HG03280 (cell line): ENCODE measurements around the gene OLFML1.

Experiments used
- ATAC-seq: cut with Tn5 transposase; IDR thresholded peaks from one replicate; pipeline ENCODE4 v1.9.1; 2021; ENCODE audit warnings: mild to moderate bottlenecking, moderate library complexity; ENCODE audit not compliant: unreplicated experiment

OLFML1 gene

DNA sequence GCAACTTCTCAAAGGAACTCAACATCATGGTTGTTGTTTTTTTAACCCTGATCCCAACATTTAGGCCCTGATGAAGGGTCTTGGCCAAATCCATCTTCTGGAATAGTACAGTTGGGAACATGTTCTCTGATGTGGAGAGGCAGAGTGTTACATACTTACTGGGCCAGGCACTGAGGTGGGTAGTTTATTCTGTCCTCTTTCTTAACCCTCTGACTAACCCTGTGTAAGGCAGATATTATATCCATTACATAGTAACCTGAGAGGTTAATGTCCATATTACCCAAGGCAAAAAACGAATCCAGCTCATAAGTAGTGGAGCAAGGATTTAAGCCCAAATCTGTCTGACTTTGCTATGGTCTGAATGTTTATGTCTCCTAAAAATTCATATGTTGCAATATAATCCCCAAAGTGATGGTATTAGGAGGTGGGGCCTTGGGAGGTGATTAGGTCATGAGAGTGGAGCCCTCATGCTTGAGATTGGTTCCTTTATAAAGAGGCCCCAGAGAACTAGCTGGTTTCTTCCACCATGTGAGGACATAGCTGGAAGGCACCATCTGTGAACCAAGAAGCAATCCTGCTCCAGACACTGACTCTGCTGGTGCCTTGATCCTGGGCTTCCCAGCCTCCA, 44.8 kb downstream of the OLFML1 start:
- ATAC-seq, result no peak

DNA sequence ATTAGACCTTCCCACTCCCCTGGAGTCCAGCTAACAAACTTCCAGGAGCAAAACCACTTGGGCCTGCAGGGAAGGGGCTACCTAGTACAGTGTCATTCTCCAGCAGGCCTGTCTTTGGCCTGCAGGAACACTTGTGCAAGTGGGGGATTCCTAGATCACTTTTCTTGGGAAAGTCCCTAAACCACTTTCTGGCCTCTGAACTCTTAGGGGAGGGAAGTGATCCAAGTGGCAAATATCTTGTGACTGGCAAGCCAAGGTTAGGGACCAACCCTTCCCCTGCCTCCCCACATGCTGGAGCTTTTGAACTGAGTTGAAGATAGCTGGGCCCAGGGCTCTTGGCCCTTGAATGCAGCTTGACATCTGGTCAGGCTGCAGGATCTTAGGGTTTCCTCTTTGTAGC, 45.7 kb downstream of the OLFML1 start:
- ATAC-seq, result no peak

DNA sequence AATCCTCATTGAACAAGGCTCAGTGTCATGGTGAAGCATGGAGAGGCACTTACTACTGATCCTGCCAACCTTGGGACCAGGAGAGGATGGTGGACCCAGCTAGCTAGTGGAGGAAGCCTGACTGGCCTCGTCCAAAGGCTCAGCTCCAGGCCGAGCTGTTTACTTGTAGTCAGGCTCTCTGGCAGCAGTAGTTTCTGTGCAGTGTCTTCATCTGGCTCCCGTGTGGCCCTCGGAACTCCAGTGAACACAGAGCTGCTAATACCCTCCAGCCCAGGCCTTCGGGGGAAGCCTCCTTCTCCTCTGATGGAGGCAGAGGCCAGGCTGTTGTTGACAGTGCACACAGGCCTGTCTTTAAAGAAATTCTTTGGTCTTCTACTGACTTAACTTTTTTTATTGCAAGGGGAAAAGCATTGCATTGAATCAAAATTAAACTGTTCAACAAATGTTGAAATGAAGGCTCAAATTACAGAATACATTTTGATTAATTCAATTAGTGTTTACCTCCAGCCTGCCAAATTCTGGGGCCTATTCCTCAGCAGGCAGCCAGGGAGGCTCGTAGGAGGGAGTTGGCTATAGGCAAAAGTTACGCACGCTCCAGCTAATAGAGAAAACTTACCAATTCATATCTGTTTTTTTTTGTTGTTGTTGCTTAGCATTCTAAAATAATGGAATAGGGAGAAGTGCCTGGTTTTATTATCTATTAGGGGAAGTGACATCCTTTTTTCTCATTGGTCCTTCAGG, 47.3 kb downstream of the OLFML1 start:
- ATAC-seq, result no peak

DNA sequence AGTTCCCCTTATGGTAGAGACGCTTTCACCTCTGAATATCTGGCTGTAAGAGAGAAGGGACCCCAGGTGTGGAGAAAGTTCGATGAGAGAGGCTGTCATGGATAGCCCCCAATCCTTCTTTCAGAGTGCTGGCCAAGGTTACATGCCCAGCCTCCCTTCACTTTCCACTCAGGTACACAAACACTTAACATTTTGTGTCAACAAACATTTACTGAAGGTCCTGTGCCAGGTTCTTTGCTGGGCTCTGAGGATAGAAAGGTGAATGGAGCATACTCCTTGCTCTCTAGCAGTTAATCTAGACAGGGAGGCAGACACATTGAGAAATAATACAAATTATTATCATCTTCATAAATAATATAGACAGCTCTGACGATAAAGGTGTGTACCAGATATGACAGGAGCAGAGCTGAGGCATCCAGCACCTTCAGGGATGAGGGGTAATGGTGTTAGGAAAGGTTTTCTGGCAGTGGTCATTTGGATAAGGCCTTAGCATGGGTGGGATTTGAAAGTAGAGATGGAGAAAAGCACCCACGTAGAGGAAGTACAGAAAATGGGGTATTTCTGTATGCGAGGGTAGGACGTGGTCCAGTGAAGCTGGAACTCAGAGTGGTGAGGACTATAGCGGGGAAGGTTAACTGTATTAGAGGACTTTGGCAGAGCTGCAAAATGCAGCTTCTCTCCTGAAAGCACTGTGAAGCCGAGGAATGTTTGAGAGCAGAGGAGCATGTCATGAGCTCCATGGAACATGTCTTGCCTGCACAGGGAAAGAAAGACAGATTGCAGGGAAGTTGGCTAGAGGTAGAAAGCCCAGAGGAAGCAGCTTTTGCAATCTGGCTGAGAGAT, 48.1 kb downstream of the OLFML1 start:
- no peak for ATAC-seq

DNA sequence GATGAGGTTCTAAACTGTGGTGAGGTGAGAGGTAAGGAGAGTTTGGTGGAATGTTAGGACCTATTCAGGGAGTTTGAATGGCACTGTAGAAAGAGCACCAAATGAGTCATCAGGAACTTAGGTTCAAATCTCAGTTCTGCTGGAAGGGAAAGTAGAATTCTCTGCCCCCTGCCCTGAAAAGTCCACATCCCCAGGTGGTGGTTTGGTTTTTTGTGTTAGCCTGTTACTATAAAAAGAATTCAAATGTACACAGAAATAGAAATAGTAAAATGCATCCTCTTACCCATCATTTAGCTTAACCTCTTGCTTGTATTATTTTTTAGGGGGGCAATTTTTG, 48.7 kb downstream of the OLFML1 start:
- no peak for ATAC-seq

DNA sequence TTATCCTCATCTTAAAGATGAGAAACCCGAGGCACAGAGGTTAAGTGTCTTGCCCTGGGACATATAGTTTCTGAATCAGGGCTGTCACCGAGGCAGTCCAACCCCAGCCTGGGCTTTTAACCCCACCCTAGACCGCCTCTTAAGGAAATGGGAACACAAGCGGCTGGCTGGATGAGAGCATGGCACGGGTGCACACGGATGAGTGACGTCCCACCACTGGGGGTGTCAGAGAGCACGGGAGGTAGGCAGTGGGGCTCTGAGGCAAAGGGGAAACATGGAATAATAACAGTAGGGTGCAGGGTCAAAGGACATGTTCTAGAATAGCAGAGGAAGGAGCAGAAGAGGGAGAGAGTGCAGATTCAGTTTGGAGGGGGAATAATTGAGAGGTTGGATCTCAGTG, 50.8 kb downstream of the OLFML1 start:
- no peak for ATAC-seq

DNA sequence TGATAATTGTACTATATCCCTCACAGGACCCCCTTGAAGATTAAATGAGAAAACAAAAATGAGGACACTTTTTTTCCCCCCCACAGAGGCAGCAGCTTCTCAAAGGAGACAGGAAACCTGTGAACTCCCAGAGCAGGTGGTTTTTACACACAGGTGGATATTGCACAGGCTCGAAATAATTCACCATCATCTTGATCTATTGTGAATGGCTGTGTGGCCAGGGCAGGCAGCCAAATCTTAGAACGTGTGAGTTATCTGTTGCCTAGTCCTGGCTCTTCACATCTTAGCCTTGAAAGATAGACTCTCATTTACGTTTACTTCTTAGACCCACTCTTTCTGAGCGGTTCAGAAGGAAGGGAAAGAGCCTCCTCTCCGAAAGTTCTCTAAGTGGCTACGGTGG, 52.0 kb downstream of the OLFML1 start:
- ATAC-seq, result no peak

DNA sequence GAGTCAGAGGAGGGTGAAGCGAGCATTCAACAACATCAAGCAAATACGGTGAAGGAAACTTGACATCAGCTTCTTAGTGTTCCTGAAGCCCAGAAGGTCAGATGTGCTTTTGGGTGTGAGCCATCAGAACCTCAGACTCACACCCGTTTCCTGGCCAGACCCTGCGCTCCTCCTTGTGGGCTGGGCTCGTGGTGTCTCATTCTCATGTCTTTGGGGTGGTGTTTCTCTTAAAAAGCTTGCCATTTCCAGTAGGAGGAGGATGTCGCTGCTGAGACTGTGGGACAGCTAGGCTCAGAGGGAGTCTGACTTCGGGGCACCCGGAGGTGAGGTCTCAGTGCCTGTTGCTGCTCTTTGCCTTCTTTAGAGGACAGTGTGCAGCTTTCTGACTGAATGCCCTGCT, 52.7 kb downstream of the OLFML1 start:
- ATAC-seq, result no peak

DNA sequence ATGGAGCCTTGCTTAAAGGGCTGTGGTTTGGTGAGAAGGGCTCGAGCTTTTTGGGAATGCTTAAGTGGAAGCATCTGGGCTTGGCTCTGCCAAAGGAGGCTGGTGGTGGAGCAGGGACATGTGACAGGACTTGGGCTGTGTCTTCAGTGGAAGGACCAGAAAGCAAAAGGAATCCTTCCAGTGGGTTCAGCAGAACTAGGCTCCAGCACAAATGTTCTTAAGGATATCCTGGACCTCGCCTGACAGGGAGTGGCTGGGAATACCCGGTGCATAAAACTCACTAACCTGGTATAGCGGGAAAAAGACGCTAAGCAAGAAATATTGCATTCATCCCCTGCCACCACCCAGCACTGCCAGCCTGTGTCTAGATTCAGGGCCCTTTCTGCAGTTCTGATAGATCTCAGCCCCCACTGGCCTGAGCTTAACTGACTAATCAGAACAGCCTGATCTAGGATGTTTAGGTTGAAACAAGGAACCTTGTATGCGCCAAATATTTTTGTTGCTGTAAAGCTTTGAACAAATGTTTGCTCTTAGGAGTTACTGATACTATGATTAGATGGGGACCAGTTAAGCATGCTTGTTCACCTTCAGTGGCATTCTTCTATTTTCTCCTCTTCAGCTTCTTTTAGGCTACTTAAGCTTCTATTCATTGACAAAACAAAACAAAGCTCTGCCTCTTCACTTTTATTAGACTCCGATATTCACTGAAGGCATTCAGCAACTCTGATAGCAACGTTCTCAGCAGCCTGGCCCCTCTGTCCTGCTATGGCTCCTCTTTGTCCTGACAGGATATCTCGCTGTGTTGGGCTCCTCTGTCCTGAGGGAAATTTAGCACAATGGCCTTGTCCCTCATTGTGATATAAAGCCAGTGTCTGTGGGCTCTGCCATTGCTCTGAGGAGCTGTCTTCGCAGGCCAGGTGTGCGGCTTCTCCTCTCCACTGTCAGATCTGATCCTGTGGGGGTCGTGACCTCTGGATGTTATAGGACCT, 53.5 kb downstream of the OLFML1 start:
- ATAC-seq, result no peak

DNA sequence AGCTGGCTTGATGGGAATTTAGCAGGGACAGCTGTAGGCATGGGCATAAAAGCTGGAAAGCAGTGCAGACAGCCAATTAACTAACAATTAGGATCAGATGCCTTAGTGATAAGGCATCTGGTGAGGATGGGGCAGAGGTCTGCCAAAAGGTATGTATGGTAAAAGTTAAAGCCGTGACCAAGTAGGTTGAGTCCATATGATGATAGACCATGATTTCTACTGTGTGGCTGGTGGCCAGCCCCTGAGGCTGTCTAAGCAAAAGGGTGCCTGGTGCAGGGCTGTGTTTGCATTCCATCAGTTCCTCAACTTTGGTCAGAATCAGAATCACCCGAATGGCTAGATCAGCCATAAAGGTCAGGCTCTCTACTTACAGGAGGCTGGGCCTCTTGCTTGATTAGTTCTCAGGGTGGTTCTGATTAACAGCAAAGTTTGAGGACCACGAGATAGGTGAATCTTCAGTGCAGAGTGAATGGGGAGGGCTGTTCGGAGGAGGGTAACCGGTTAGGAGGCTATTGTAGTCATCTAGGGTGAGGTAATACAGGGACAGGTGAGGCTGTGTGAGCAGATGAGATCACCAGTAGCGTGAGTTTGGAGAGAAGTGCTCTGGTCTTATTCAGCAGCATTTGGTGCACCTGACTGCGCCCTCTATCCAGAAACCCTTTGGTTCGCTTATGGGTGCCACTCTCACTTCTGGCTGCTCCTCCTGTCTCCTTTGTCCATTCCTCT, 55.7 kb downstream of the OLFML1 start:
- ATAC-seq, result no peak

DNA sequence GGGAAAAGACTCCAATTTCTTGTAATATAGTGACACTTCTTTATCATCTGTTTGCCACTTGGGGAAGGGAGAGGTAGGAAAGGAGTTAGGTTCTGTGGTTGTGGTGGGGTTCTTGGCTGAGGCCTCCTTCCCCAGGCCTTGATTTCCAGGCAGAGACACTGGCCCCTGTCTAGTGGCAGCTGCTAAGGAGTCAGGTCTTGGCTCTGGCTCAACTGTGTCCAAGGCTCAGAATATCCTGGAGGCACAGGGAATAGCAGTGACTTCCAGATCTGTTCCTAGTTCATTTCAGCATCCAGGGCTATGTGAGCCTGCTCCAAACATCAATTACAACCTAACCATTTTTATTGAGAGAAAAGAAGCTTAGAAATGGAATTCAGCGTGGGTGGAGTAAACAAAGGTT, 58.0 kb downstream of the OLFML1 start:
- ATAC-seq, result no peak

DNA sequence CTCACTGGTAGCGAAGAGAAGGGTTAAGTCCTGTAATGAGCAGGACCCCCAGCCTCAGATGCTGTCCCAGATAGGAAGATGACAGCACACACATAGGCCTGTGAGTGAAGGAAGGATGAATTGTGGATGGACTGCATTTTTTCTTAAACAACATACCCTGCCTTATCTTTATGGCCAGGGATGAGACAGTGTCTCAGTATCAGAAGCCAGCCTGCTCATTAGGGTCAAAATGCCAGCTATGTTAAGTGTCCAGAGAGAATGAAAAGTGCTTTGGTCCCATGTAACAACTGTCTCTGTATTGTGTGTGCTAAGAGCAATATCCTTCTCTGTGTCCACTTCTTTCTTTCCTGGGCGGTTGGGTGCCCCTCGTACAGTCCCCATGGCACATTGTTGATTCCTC, 58.7 kb downstream of the OLFML1 start:
- ATAC-seq, result no peak

DNA sequence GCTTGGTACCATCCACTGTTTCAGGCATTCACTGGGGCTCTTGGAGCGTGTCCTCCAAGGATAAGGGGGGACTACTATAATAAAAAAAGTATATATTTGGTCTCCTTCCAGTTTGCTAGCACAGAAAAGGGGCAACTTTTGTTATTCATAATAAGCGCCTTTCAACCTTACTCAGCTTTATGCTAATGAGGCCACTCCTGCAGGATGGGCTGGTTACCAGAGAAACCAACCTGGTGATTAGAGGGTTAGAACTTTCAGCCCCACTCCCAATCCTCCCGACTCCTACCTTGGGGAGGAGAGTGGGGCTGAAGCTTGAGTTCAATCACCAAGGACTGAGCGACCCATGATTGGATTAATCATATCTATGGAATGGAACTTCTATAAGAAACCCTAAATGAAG, 60.3 kb downstream of the OLFML1 start:
- ATAC-seq, result no peak

DNA sequence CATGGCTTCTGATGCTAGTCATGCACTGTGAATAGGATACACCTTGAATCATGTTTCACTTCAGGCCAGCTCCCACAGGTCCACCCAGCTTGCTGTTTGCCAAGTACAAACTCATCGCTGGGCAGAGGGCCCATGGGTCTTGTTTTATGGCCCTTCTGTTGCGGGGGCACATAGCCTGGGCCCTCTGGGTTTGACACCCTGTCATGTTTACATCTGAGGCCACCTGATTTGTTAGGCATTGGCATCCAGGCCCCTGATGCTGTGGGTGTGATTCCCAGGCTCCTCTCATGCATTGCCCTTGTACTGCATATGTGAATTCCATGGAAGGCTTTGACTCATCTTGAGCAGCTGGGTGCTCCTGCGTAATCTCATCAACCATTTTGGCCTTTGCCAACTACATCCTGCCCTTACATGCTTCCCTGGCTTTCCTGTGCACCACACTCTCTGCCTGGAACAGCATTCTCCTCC, 61.1 kb downstream of the OLFML1 start:
- no peak for ATAC-seq

DNA sequence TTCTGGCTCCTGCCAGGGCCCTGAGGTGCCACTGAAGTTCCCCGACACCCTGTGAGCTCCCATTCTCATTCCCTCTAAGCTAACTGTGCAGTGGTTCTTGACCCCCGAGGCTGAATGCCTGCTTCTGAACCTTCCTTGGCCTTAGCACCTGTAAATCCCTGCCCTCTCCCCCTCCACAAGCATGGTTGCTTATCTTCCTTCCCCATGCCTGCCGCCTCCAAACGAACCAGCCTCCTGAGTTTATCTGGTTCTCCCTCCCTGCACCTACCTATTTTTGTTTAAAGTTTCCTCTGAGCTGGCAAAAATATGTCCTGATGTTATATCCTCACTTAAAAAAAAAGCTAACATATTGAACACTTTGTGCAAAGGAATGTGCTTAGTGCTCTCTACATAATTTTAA, 62.4 kb downstream of the OLFML1 start:
- no peak for ATAC-seq

DNA sequence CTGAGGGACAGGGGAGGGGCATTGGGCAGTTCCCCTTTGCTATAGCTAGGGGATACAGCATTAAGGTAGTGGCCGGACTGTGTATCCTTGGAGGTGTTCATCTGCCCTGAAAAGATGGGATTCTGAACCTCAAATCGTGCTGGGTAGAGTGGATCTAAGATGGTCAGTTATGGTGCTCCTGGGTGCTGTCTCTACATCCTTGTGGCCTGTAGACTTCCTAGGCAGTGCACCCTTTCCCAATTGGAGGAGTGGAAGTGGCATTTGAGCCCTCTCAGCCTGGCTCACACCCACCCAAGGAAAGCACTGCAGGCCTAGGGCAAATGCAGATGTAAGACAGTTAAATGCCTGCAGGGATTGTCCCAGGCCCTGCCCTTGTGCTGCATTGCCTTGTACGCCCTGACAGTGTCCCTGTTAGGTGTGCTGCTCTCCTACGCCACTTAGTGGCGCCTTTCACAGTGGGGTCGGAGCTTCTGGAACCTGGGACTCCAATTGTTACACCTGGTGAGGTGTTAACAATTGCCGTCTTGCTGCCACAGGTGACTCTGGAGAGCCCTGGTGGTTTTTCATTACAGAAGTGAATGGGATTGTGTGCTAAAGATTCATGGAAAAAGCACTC, 63.5 kb downstream of the OLFML1 start:
- peak; percentile 83 for ATAC-seq

DNA sequence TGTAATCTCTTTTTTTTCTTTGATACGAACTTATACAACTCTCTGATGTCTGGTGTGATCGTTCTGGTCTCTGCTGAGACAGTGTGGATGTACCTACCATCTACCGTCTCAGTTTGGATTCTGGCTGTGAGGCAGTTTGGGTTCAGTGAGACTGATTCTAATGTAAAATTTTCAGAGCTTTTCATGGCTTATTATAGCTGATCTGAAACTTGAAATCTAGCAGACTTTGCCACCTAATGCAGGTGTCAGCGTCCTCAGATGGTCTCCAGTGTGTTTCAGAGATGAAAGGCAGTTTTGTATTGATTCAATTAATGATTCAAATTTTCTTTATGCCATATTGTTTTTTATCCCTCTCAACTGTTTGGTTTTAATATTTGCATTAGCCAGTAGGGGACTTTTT, 64.4 kb downstream of the OLFML1 start:
- ATAC-seq, result no peak

DNA sequence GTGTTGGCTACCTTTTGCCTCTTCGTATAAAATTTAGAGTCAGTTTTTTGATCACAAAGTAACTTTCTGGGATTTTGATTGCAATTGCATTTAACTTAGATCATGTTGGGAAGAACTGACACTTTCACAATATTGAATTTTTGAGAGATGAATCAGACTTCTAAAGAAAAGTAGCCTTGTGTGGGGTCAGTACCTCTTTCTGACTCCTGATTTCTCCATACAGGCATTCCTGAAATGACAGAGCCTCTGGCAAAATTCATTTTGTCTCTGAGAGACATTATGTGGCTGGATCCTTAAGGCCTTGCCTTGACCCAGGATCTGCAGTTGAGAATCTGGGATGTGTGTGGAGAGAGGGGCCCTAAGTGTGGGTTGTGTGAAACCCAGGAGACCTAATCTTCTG, 66.3 kb downstream of the OLFML1 start:
- no peak for ATAC-seq

DNA sequence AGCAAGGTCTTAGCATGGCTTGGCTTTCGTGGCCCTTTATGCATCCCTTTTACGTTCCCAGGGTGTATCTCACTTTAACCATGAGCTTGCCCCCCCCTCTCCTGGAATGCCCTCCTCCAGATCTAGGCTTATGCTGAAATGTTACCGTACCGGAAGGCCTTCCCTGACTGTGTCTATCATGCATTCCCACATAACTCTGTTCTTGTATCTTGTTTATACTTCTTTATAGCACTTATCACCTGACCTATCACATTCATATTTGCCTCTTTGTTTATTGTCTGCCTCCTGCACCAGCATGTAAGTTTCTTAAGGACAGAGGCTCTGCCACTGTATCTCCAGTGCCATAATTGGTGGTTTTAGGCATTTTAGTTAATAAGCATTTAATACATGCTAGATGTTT, 67.4 kb downstream of the OLFML1 start:
- ATAC-seq, result no peak
